CD14-positive monocyte (primary cell): ENCODE data around the gene TTC28. TPM values are rescaled to one million over a fixed set of nuclear protein-coding genes. Genes with fewer than 3 reads are reported as not detected.

Experiments
- DNase-seq, 3 donors: peaks; one replicate each; pipeline ENCODE4 v3.0.0-alpha.2; 2011 to 2022
- H2AFZ ChIP-seq: 2 replicates; pipeline ENCODE4 v1.6.0; 2012; ENCODE audit warnings: mild to moderate bottlenecking, low read depth, low read length, inconsistent platforms; ENCODE audit not compliant: insufficient read depth, poor library complexity, severe bottlenecking
- H3K27ac ChIP-seq, 2 donors: 1 replicate in 1 of 2; 2 replicates in 1 of 2; pipeline ENCODE4 v1.5.1; 2012 to 2013; ENCODE audit warnings: low read length in 2 of 2, control low read depth in 1 of 2, inconsistent platforms in 1 of 2, low read depth in 1 of 2, mild to moderate bottlenecking in 1 of 2
- H3K27me3 ChIP-seq, 2 donors: one replicate each; pipeline versions ENCODE4 v1.6.0 to v1.6.1; 2011 to 2013; ENCODE audit warnings: low read length in 2 of 2; ENCODE audit not compliant: control insufficient read depth in 2 of 2, insufficient read depth in 2 of 2
- H3K36me3 ChIP-seq, 2 donors: replicated peaks in 1 of 2; 1 replicate in 1 of 2; 2 replicates in 1 of 2; pipeline versions ENCODE4 v1.5.1 to v1.6.1; 2012 to 2013; ENCODE audit warnings: low read length in 2 of 2, control low read depth in 1 of 2, inconsistent platforms in 1 of 2, mild to moderate bottlenecking in 1 of 2; ENCODE audit not compliant: insufficient read depth in 2 of 2, control insufficient read depth in 1 of 2
- H3K4me1 ChIP-seq, 2 donors: 1 replicate in 1 of 2; 2 replicates in 1 of 2; pipeline versions ENCODE4 v1.5.1 to v1.6.1; 2012 to 2013; ENCODE audit warnings: low read length in 2 of 2, control low read depth in 1 of 2, inconsistent platforms in 1 of 2, mild to moderate bottlenecking in 1 of 2, moderate library complexity in 1 of 2; ENCODE audit not compliant: insufficient read depth in 2 of 2, control insufficient read depth in 1 of 2
- H3K4me2 ChIP-seq: replicated peaks from 2 replicates; pipeline ENCODE3; 2012; ENCODE audit warnings: low read length, moderate library complexity, mild to moderate bottlenecking; ENCODE audit not compliant: poor library complexity, severe bottlenecking; ENCODE audit errors: extremely low read depth
- H3K4me3 ChIP-seq, 3 experiments: fragments of 200-600 bp in 1 of 3; sonication (generic) in 1 of 3; replicated peaks in 1 of 3; 1 replicate in 2 of 3; 2 replicates in 1 of 3; pipeline ENCODE4 v1.5.1; 2011 to 2013; ENCODE audit warnings: low read length in 3 of 3, mild to moderate bottlenecking in 3 of 3, control low read depth in 2 of 3, low read depth in 2 of 3, inconsistent platforms in 1 of 3, moderate library complexity in 1 of 3
- H3K79me2 ChIP-seq: 2 replicates; pipeline ENCODE4 v1.6.0; 2012; ENCODE audit warnings: mild to moderate bottlenecking, control low read depth, inconsistent platforms, low read length, moderate library complexity; ENCODE audit not compliant: insufficient read depth
- H3K9ac ChIP-seq: 2 replicates; pipeline ENCODE4 v1.6.0; 2017; ENCODE audit warnings: low read length, mild to moderate bottlenecking; ENCODE audit not compliant: insufficient read depth, poor library complexity, severe bottlenecking
- H3K9me3 ChIP-seq, 2 donors: replicated peaks in 1 of 2; 1 replicate in 1 of 2; 2 replicates in 1 of 2; pipeline versions ENCODE4 v1.5.1 to v1.6.1; 2012 to 2013; ENCODE audit warnings: low read length in 2 of 2, control low read depth in 1 of 2; ENCODE audit not compliant: control insufficient read depth in 1 of 2, insufficient read depth in 1 of 2
- H4K20me1 ChIP-seq: 2 replicates; pipeline ENCODE4 v1.6.0; 2012; ENCODE audit warnings: mild to moderate bottlenecking, low read length, control low read depth, moderate library complexity; ENCODE audit not compliant: insufficient read depth
- H3K27ac Mint-ChIP-seq, 7 donors: one replicate each; pipeline ENCODE4 v1.8.0; 2020; ENCODE audit warnings: mild to moderate bottlenecking in 7 of 7, mixed read lengths in 7 of 7, moderate library complexity in 6 of 7, inconsistent platforms in 2 of 7
- H3K27me3 Mint-ChIP-seq, 3 donors: one replicate each; pipeline ENCODE4 v1.8.0; 2021 to 2022; ENCODE audit warnings: low read depth in 3 of 3, mild to moderate bottlenecking in 3 of 3, mixed read lengths in 3 of 3, moderate library complexity in 3 of 3, inconsistent platforms in 1 of 3
- H3K36me3 Mint-ChIP-seq, 2 donors: one replicate each; pipeline ENCODE4 v1.8.0; 2020; ENCODE audit warnings: mixed read lengths in 2 of 2, inconsistent platforms in 1 of 2, mild to moderate bottlenecking in 1 of 2
- H3K4me1 Mint-ChIP-seq: one replicate; pipeline ENCODE4 v1.8.0; 2020; ENCODE audit warnings: mild to moderate bottlenecking, mixed read lengths
- H3K4me3 Mint-ChIP-seq, 2 donors: one replicate each; pipeline ENCODE4 v1.8.0; 2020; ENCODE audit warnings: mild to moderate bottlenecking in 2 of 2, mixed read lengths in 2 of 2, moderate library complexity in 1 of 2
- H3K9me3 Mint-ChIP-seq, 7 donors: one replicate each; pipeline ENCODE4 v1.8.0; 2020 to 2022; ENCODE audit warnings: mixed read lengths in 7 of 7, mild to moderate bottlenecking in 6 of 7, moderate library complexity in 6 of 7, inconsistent platforms in 2 of 7
- CTCF ChIP-seq: fragments of 200-600 bp; IDR thresholded peaks from one replicate; pipeline ENCODE4 v1.8.0; 2022; ENCODE audit warnings: antibody characterized with exemption, mild to moderate bottlenecking
- WGBS: methylation state at CpG from one replicate; pipeline ENCODE4 v1.1.5; 2013; ENCODE audit warnings: missing lambda C conversion rate; ENCODE audit not compliant: insufficient coverage; 5-methylcytosine and 5-hydroxymethylcytosine counted together
- intact Hi-C, 2 donors: fragments of 100-400 bp; cut with micrococcal nuclease; formaldehyde crosslinking; loops; one replicate each; pipeline versions ENCODE4 v1.15.0 to v1.15.1; 2023
- polyA plus RNA-seq, 3 donors: library from polyadenylated mRNA; depleted of rRNA in 1 of 3; unstranded in 2 of 3; stranded (reverse) in 1 of 3; fragments of 300-500 nt in 2 of 3; fragments of >200 nt in 1 of 3; fragmentation: Illumina TruSeq in 2 of 3; gene quantifications; 1 replicate in 2 of 3; 2 replicates in 1 of 3; pipeline ENCODE4 v1.2.3, GENCODE V29; 2012 to 2021

TTC28 gene
- polyA plus RNA-seq, 3 donors, result 0.24 to 0.61 TPM; not detected in 1

GRCh38 chr22:28053896-28054818 is 625.5 kb downstream of the TTC28 start:
- TF ChIP-seq CTCF, result no peak
- H2AFZ ChIP-seq, result no peak overlapping the region
- Mint-ChIP-seq H3K9me3 (no peaks in the 10 kb centered on the region), H3K36me3 (no peaks in the 10 kb centered on the region), H3K27ac (no peak overlapping the region), H3K4me3 (no peak overlapping the region), H3K4me1 (no peaks in the 10 kb centered on the region), H3K27me3 (peaks cover 0 to 2% (median 0%) of the 10 kb centered on the region in 3 donors)
- H3K4me1 ChIP-seq, result no peaks in the 10 kb centered on the region
- H3K79me2 ChIP-seq, result no peaks in the 10 kb centered on the region
- H3K27ac ChIP-seq, result no peak overlapping the region
- DNase-seq, result no peak
- WGBS, result 96% methylated on average over 3 of the region's 6 CpGs
- H3K9ac ChIP-seq, result no peak overlapping the region
- intact Hi-C loops, result loop anchor here in 1 of 2 donors (10.0 kb wide), 1 partner anchor 541 kb away; no protein-coding TSS in a partner anchor
- no peaks in the 10 kb centered on the region for H3K9me3 ChIP-seq
- H3K4me3 ChIP-seq, result no peak overlapping the region
- no peak overlapping the region for H3K4me2 ChIP-seq
- H4K20me1 ChIP-seq, result no peaks in the 10 kb centered on the region
- no peaks in the 10 kb centered on the region for H3K36me3 ChIP-seq
- no peaks in the 10 kb centered on the region for H3K27me3 ChIP-seq

- TF ChIP-seq CTCF, result no peak
- intact Hi-C loops, result loop anchor here in 1 of 2 donors (10.0 kb wide), 1 partner anchor 542 kb away; no protein-coding TSS in a partner anchor
Observed at GRCh38 chr22:28052825-28053269, 626.8 kb downstream of the TTC28 start.

More at GRCh38 chr22:28052825-28053269, 626.8 kb downstream of the TTC28 start:
- Mint-ChIP-seq H3K27me3 (peaks cover 0 to 2% (median 0%) of the 10 kb centered on the region in 3 donors), H3K4me3 (no peak overlapping the region), H3K27ac (no peak overlapping the region), H3K4me1 (no peaks in the 10 kb centered on the region), H3K36me3 (no peaks in the 10 kb centered on the region), H3K9me3 (no peaks in the 10 kb centered on the region)
- Histone ChIP-seq H3K79me2 (no peaks in the 10 kb centered on the region), H3K4me3 (no peak overlapping the region), H4K20me1 (no peaks in the 10 kb centered on the region), H3K4me1 (no peaks in the 10 kb centered on the region), H3K27ac (no peak overlapping the region), H3K4me2 (no peak overlapping the region), H2AFZ (no peak overlapping the region), H3K27me3 (no peaks in the 10 kb centered on the region), H3K9ac (no peak overlapping the region), H3K9me3 (no peaks in the 10 kb centered on the region), H3K36me3 (no peaks in the 10 kb centered on the region)
- DNase-seq, result no peak
- WGBS, result 92% methylated on average over 9 of the region's 9 CpGs
